Measurements from ENCODE around the gene UCHL5.

DNA sequence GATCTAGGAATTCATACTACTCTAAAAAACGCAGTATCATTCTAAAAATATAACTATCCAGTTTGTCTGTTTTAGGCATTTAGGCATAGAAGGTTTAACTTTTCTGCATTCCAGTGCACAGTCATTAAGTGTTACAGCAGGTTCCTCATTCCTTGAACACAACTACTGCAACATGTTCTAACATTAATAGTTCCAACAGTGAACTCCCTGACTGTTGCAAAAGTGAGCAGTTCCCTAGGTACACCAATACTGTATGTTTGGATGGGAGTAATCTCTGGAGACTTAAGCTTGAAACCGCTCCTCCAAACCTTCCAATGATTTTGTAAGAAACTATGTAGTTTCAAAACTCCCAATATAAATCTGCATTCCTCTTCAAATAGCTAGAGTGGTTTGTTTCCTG is 46.2 kb downstream of the UCHL5 start:
- TF ChIP-seq CTCF (conservative IDR thresholded peaks at IDR 0.05; ENCODE audit: low read depth in 2 of 2) (no peak), POLR2AphosphoS5 (IDR thresholded peaks at IDR 0.05; ENCODE audit: low read depth) (no peak), EZH2 (IDR thresholded peaks at IDR 0.05; ENCODE audit: low read depth, unreplicated experiment) (no peak)
- TF ChIP-seq, protein P1, sequence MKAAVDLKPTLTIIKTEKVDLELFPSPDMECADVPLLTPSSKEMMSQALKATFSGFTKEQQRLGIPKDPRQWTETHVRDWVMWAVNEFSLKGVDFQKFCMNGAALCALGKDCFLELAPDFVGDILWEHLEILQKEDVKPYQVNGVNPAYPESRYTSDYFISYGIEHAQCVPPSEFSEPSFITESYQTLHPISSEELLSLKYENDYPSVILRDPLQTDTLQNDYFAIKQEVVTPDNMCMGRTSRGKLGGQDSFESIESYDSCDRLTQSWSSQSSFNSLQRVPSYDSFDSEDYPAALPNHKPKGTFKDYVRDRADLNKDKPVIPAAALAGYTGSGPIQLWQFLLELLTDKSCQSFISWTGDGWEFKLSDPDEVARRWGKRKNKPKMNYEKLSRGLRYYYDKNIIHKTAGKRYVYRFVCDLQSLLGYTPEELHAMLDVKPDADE (IDR thresholded peaks at IDR 0.05): no peak

Data from GM23338 (cell line).